HG02840 (cell line): ENCODE measurements around the gene ZNF878.

ENCODE experiments used
- ATAC-seq: cut with Tn5 transposase; IDR thresholded peaks from one replicate; pipeline ENCODE4 v1.9.1; 2021; ENCODE audit warnings: mild to moderate bottlenecking, moderate library complexity, moderate number of reproducible peaks; ENCODE audit not compliant: unreplicated experiment, low FRiP score

ZNF878 gene

GRCh38 chr19:12035220-12036172 lies 17.3 kb downstream of the ZNF878 start, which contains the start of gene ZNF433:
ZNF433 (minus strand) TSS chr19:12035679; CDS start chr19:12035539, 140 bp downstream.
- ATAC-seq = peak; percentile 81

- ATAC-seq = no peak
These were observed 18.1 kb downstream of the ZNF878 start for GRCh38 chr19:12034620-12035019.

GRCh38 chr19:12034198-12034597 lies 18.6 kb downstream of the ZNF878 start:
- no peak for ATAC-seq

- no peak for ATAC-seq
These were observed 37.0 kb downstream of the ZNF878 start for GRCh38 chr19:12015753-12016116.

- no peak for ATAC-seq
These were observed 37.6 kb downstream of the ZNF878 start for GRCh38 chr19:12015015-12015752.

- no peak for ATAC-seq
These were observed 52.4 kb downstream of the ZNF878 start for GRCh38 chr19:12000152-12000981.

GRCh38 chr19:11995174-11995573 lies 57.6 kb downstream of the ZNF878 start:
- no peak for ATAC-seq
